ENCODE results near the gene ZNF408. TPM values are rescaled to one million over a fixed set of nuclear protein-coding genes. Genes with fewer than 3 reads are reported as not detected.

The ZNF408 gene
- polyA plus RNA-seq, 1 donor (not counting 4 experiments of a cell fraction or from before 2014, with no cell fraction given), result 4.0 TPM

DNA sequence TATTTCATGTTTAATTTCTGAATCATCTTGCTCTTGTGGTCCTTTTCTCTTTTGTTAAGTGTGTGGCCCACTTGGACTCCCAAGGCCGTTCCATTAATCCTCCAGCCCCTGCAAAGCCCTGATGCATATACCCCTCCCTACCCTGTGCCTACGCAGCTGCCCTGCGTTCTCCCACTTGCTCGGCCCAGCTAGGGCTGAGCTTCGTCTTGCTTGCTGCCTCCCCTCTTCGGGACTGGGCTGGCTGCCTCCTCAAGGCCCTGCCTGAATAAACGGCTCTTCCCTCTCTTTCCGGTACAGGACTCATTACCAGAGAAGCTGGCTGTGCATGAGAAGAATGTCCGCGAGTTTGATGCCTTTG lies 28.9 kb upstream of the ZNF408 start:
- no peaks in the 10 kb centered on the region for H3K9me3 ChIP-seq (ENCODE audit: control insufficient read depth, low read depth, low read length)
- H3K27ac ChIP-seq (ENCODE audit: control insufficient read depth, insufficient read depth, low read length), result no peak overlapping the region
- H4K20me1 ChIP-seq (ENCODE audit: control insufficient read depth, extremely low read depth, insufficient read depth, low read length), result no peaks in the 10 kb centered on the region
- H3K4me3 ChIP-seq (ENCODE audit: control insufficient read depth in 2 of 3, extremely low read depth in 1 of 3, insufficient read depth in 2 of 3, low read depth in 1 of 3, low read length in 3 of 3), result no peak overlapping the region
- H3K79me2 ChIP-seq (ENCODE audit: control insufficient read depth, insufficient read depth, low read length), result no peaks in the 10 kb centered on the region
- peaks cover 23 to 43% of the 10 kb centered on the region in 2 experiments for H3K36me3 ChIP-seq (ENCODE audit: control insufficient read depth in 2 of 2, extremely low read depth in 1 of 2, insufficient read depth in 2 of 2, low read length in 2 of 2)
- H3K9ac ChIP-seq (ENCODE audit: control insufficient read depth, extremely low read depth, insufficient read depth, low read length), result no peak overlapping the region
- FAIRE-seq (no peak), DNase-seq (ENCODE audit: low read depth, low spot score) (no peak)
- H3K9me1 ChIP-seq (ENCODE audit: control insufficient read depth, extremely low read depth, insufficient read depth, low read length), result no peaks in the 10 kb centered on the region
- TF ChIP-seq, protein P1, sequence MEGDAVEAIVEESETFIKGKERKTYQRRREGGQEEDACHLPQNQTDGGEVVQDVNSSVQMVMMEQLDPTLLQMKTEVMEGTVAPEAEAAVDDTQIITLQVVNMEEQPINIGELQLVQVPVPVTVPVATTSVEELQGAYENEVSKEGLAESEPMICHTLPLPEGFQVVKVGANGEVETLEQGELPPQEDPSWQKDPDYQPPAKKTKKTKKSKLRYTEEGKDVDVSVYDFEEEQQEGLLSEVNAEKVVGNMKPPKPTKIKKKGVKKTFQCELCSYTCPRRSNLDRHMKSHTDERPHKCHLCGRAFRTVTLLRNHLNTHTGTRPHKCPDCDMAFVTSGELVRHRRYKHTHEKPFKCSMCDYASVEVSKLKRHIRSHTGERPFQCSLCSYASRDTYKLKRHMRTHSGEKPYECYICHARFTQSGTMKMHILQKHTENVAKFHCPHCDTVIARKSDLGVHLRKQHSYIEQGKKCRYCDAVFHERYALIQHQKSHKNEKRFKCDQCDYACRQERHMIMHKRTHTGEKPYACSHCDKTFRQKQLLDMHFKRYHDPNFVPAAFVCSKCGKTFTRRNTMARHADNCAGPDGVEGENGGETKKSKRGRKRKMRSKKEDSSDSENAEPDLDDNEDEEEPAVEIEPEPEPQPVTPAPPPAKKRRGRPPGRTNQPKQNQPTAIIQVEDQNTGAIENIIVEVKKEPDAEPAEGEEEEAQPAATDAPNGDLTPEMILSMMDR (optimal IDR thresholded peaks at IDR 0.05 in 1 of 3, IDR thresholded peaks at IDR 0.05 in 1 of 3, conservative IDR thresholded peaks at IDR 0.05 in 1 of 3; ENCODE audit: extremely low read depth in 1 of 3, insufficient read depth in 2 of 3, low read length in 3 of 3), result no peak
- TF ChIP-seq EZH2 (IDR thresholded peaks at IDR 0.05; ENCODE audit: low read length), result no peak
- dilution Hi-C loops (cut with MboI; ENCODE audit: extremely low pct_ligation_motif_present, low sequenced_read_pairs), result no loop called here
- no peak overlapping the region for H2AFZ ChIP-seq (ENCODE audit: control insufficient read depth, low read length)
- H3K27me3 ChIP-seq (ENCODE audit: control insufficient read depth, extremely low read depth, insufficient read depth, low read length), result no peaks in the 10 kb centered on the region
- H3K4me1 ChIP-seq (ENCODE audit: control insufficient read depth, extremely low read depth, insufficient read depth, low read length), result peaks cover 20% of the 10 kb centered on the region
- H3K4me2 ChIP-seq (ENCODE audit: control insufficient read depth, extremely low read depth, insufficient read depth, low read depth, low read length), result no peak overlapping the region

DNA sequence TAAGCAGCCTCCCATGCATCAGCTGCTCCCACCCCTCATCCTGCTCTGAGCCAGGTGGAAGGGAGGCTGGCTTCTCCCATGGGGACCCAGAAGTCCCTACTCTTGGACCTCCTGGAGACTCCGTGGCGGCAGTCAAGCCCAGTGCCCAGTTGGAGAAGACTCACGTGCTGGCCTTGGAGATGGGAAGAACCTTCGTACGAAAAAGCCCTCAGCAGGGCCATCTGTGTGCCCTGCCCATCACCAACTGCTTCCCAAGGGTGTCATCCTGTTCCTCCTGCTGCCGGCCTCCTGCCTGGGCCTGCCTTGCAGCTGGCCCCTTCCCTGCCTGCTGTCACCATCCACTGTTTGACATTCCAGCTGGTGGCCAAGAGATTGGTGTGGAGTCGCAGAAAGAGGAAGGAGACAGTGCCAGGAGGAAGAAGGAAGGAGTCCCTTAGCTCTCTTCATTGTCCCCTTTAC lies 28.4 kb upstream of the ZNF408 start:
- no peak for DNase-seq (ENCODE audit: low read depth, low spot score)
- Histone ChIP-seq H3K9me3 (ENCODE audit: control insufficient read depth, low read depth, low read length) (no peaks in the 10 kb centered on the region), H3K4me1 (ENCODE audit: control insufficient read depth, extremely low read depth, insufficient read depth, low read length) (peaks cover 20% of the 10 kb centered on the region), H3K79me2 (ENCODE audit: control insufficient read depth, insufficient read depth, low read length) (no peaks in the 10 kb centered on the region), H2AFZ (ENCODE audit: control insufficient read depth, low read length) (no peak overlapping the region), H3K27me3 (ENCODE audit: control insufficient read depth, extremely low read depth, insufficient read depth, low read length) (no peaks in the 10 kb centered on the region), H3K4me2 (ENCODE audit: control insufficient read depth, extremely low read depth, insufficient read depth, low read depth, low read length) (no peak overlapping the region), H3K27ac (ENCODE audit: control insufficient read depth, insufficient read depth, low read length) (no peak overlapping the region), H4K20me1 (ENCODE audit: control insufficient read depth, extremely low read depth, insufficient read depth, low read length) (no peaks in the 10 kb centered on the region), H3K36me3 (ENCODE audit: control insufficient read depth in 2 of 2, extremely low read depth in 1 of 2, insufficient read depth in 2 of 2, low read length in 2 of 2) (peaks cover 23 to 43% of the 10 kb centered on the region in 2 experiments), H3K9me1 (ENCODE audit: control insufficient read depth, extremely low read depth, insufficient read depth, low read length) (no peaks in the 10 kb centered on the region), H3K9ac (ENCODE audit: control insufficient read depth, extremely low read depth, insufficient read depth, low read length) (no peak overlapping the region), H3K4me3 (ENCODE audit: control insufficient read depth in 2 of 3, extremely low read depth in 1 of 3, insufficient read depth in 2 of 3, low read depth in 1 of 3, low read length in 3 of 3) (no peak overlapping the region)
- TF ChIP-seq, protein P1 (optimal IDR thresholded peaks at IDR 0.05 in 1 of 3, IDR thresholded peaks at IDR 0.05 in 1 of 3, conservative IDR thresholded peaks at IDR 0.05 in 1 of 3; ENCODE audit: extremely low read depth in 1 of 3, insufficient read depth in 2 of 3, low read length in 3 of 3), result no peak
- no peak for TF ChIP-seq EZH2 (IDR thresholded peaks at IDR 0.05; ENCODE audit: low read length)
- no peak for FAIRE-seq
- dilution Hi-C loops (cut with MboI; ENCODE audit: extremely low pct_ligation_motif_present, low sequenced_read_pairs), result no loop called here

Data from keratinocyte (primary cell).